HG03439 (cell line): ENCODE measurements around the gene CAMK2B.
A peak's percentile ranks its signal among the peaks of the same experiment; 100 is the strongest.

Source experiments
- ATAC-seq: cut with Tn5 transposase; IDR thresholded peaks from one replicate; pipeline ENCODE4 v1.9.1; 2021; ENCODE audit warnings: mild to moderate bottlenecking, moderate library complexity; ENCODE audit not compliant: unreplicated experiment

CAMK2B gene

GRCh38 chr7:44258423-44258760 lies 67.0 kb downstream of the CAMK2B start:
- ATAC-seq = no peak

DNA sequence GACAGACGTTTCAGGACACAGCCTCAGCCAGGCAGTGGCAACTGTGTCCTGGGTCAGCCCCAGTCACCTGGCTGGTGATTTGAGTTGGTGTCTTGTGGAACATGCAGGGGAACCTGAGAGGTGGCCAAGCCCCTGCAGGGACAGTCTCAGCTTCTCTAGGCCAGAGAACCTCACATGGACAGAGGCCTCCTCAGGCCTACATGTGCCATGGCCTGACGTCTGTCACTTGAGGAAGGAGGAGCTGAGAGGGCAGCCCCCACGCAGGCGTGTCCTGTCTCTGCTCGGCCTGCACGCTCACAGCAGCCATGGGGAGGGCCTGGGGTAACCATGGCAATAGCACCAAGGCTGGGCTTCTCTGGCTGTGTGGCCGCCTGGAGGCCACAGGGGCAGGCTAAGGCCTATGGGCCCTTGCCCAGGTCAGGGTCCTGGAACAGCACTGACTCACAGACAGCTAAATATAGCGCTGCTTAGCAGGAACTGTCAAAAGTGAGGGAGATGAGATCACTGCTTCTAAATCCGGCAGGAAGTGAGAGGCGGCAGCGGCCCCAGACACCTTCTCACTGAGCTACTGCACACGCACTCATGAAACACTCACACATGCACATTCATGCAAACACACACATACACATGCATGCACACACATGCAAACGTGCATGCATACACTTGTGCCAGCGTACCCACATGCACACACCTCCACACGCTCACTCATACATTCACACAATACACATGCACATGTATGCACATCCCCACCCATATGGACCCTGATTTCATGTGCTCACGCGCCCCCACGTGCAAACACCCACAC lies 67.6 kb downstream of the CAMK2B start:
- ATAC-seq = peak; percentile 92

DNA sequence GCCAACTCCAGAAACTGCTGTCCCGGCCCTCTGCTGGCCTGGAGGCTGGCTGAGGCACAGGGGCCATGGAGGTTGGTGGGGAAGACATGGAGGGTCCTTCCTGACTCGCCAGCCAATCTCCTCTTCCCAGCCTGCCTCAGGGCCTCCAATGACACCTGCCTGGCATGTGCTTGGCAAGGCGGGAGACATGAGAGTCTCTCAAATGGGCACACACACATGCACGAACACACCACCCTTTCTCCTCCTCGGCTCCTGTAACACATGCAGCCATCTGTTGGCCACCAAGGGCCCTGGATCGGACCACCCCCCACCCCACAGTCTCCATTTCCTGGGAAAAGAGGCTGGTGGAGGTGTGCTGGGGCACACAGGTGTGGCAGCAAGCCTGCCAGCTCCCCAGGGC lies 68.2 kb downstream of the CAMK2B start:
- ATAC-seq = no peak

- no peak for ATAC-seq
Measured at GRCh38 chr7:44256459-44256858, 68.9 kb downstream of the CAMK2B start.

GRCh38 chr7:44251881-44252280 lies 73.5 kb downstream of the CAMK2B start:
- no peak for ATAC-seq

DNA sequence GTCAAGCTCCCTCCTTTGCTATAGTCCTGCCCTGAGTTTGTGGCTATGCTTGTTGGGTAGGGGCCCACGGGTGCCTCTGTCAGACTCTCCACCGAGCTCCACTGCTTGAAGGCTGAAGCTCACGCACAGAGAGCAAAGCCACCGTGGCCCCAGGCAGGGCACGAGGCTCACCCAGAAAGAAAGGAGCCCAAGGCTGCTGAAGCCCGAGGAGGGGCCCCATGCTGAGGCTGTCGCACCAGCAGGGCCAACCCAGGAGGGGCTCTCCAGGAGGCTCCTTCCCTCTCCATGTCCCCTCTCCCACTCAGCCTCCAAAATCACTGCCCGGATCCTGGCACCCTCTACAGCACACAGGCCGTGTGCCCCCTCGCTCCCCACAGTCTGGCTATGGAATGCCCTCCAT lies 74.1 kb downstream of the CAMK2B start:
- ATAC-seq = no peak

DNA sequence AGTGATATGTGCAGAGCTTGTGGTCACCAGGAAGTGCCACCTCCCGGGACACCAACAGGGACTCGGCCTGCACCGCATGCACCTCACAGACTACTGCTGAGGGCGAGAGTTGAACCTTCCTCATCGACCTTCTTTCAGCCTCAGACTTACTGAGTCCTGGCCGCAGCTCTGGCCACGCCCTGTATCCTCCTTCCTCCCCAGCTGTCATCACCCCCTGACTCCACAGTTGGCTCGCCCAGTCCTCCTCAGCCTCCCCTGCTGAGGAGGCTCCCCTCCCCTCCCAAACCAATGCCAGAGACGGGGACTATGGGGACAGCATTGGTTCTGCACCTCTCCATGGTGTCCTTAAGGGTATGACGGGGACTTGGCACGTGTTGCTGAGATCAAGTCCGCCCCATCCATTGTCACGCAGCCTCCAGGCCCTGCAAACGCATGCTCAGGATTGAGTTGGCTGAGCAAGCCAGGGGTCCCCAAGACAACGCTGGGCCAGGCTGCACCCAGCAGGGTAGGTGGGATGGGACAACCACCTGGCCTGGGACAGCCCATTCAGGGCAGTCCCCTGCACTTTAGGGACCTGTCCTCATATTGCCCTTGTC lies 75.7 kb downstream of the CAMK2B start:
- ATAC-seq = no peak

DNA sequence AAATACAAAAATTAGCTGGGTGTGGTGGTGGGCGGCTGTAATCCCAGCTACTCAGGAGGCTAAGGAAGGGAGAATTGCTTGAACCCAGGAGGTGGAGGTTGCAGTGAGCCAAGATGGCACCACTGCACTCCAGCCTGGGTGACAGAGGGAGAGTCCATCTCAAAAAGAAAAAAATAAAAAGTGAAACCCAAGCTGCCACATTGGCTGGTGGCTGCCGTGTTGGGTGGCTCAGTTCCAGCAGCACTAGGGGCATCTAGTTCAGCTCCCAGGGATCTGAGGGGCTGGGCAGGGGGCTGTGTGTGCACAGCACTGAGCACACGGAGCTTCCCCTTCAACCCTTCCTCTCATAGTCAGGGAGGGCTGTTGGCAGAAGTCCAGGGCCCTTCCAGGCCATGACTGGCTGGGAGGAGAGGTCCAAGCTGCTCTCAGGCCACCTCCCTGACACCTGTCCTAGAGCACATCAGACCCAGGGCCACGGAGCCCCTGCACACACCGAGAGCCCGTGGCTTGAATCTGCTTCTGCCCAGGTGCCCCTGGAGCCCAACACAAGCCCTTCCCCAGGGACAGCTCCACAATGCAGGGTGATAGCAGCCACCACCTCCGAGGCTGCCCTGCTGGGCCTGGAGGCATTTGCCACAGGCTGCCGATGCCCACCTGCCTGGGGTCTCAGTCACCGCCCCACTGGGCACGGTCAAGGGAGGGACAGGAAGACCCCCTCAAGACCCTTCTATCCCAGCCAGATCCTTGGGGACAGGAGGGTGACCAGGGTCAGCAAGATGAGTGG lies 77.3 kb downstream of the CAMK2B start:
- no peak for ATAC-seq

DNA sequence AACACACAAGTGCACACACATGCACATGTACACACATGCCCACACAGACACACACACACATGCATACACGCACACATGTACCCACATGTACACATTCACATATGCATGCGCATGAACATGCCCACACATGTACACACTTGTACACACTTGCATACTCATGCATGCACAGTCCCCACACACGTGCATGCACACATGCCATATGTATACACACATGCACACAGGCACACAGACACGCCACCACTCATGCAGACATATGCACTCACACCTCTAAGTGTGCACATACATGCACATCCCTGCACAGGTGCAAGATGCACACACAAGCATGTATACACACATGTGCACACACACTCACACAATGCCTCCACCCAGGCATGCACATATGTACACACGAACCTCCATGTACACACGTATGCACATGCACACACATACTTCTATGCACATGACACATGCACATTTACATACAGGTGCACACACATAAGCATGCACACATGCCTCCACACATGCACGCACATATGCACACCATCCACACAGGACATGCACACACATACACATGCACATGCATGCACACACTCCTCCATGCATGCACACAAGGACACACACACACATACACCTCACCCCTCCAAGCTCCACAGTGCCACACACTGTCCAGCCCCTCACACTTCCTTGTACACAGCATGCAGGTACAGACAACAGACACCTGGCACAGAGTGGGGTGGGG lies 78.8 kb downstream of the CAMK2B start:
- ATAC-seq = no peak

GRCh38 chr7:44244282-44244681 lies 81.1 kb downstream of the CAMK2B start:
- ATAC-seq = no peak

- no peak for ATAC-seq
Measured at GRCh38 chr7:44242091-44242490, 83.3 kb downstream of the CAMK2B start.

- no peak for ATAC-seq
Measured at GRCh38 chr7:44240983-44241510, 84.3 kb downstream of the CAMK2B start.

DNA sequence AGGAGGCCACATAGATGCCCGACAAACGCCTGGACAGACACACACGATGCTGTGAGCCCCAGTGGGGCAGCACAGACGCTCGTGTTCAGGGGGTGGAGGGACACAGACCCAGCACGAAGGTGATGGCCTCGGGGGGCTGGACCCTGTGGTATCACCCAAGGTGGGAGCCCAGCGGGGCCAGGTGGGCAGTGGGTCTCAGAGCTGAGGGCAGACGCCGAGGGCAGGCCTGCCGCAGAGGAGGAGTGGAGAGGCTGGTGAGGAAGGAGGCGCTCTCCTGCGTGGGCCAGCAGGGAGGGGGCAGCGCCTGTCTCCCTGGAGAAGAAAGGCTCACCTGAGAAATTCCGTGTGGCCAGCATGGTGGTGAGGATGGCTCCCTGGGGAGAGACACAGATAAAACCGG lies 85.0 kb downstream of the CAMK2B start:
- no peak for ATAC-seq

GRCh38 chr7:44239361-44239760 lies 86.0 kb downstream of the CAMK2B start:
- ATAC-seq = no peak

DNA sequence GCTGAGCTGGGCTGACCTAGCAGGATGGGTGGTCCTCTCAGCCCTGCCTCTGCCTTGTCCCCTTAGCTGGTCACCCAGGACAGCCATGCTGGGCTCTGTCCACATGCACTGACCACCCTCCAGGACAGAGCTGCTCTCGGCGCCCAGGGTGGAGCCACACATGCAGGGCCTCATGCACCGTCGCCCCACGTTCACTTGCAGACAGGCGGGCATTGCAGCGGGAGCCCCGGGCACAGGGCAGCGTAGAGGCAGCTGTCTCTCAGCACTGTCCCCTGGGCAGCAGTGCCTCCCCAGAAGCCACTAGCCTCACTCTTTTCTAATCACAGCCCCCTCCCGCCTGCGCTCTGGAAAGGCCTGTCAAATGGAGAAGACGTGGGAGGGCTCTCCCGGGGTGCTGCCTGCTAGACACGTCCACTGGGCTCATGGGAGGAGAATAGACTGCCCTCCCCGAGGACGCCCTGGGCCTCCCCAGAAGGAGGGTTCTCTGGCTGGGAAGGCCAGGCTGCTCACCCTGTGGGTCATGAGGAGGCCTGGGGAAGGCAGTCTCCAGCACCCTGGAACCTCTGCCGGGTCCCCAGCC lies 87.2 kb downstream of the CAMK2B start:
- no peak for ATAC-seq

DNA sequence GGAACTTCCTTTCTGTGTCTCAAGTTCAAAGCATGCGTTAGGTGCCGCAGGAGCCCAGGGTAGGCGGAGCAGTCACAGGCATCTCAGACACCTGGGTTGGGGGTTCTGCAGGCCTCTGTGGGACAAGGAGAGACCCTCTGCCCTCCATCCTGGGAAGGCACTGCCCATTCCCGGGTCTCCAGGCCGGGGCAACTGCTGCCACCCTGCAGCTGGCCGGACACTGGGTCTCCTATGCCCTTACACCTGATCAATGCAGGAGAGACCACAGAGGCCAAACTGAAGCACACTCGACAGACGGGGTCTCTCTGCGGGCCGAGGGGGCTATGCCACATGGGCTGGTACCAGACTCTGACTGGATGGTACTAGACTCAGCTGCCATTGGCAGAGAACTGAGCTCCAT lies 87.7 kb downstream of the CAMK2B start:
- no peak for ATAC-seq

GRCh38 chr7:44236333-44236728 lies 89.1 kb downstream of the CAMK2B start:
- ATAC-seq = no peak

DNA sequence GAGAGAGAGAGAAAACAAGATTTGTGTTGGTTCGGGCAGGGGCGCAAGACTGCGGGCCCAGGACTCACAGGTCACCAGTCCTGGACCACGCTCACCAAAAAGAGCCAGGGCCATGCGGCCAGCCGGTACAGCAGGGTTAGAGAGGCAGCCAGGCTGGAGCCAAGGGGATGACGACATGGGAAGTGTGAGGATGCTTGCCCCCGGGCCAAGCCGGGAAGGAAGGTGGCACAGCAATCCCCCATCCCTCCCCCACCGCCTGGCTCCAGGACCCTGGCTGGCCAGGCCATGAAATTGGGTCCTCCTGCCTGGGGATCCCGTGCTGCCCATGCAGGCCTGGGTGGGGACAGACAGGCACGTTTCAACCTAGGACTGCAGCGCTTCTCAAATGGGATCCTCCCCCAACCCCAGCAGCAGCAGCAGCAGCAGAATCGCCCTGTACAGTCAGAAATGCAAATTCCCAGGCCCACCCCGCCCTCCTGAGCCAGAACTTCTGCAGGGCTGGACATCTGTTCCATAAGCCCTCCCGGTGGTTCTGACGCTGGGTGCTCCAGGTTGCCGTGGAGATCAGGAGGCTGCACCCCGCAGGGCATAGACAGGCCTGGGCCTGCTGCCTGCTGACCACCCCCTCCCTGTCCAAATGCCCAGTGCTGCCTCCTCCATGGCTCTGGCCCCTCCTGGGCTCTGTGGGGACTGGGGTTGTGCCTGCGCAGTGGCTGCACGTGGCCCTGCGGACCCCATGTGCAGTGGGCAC lies 89.6 kb downstream of the CAMK2B start:
- no peak for ATAC-seq

DNA sequence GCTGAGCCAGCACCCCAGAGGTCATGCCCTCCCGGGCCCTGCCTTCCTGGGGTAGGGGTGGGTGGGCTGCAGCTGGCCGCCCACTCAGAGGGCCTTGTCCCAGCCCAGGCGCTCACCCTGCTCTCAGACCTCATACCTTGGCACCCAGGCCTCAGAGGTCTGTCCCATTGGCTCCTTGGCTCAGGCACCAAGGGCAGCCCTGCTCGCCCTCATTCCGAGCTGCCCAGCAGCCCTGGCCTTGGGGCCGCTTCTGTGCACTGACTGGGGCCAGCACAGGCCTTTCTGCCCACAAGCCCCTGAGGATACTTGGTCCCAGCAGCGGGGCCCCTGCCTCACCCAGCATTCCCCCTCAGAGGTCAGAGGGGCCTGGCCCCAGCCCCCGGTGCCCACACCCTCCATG lies 90.3 kb downstream of the CAMK2B start:
- ATAC-seq = no peak
